Activated naive CD4-positive, alpha-beta T cell treated with anti-CD3 and anti-CD28 coated beads, Interleukin-2, amount 50 U/mL, for 72 hours (primary cell): Measurements from ENCODE around the gene TRIM52. TPM values are rescaled to one million over a fixed set of nuclear protein-coding genes. Genes with fewer than 3 reads are reported as not detected.
"Not testable (repeated sequence)": the region's sequence is repeated elsewhere in the genome, so short reads cannot be mapped to it uniquely, and the experiment has no call there.

Experiments
- ATAC-seq, 2 donors: fragments of 150-1000 bp; cut with Tn5 transposase; 2 replicates each; pipeline ENCODE4 v1.10.0; 2021; ENCODE audit warnings: mild to moderate bottlenecking in 2 of 2, moderate library complexity in 2 of 2
- DNase-seq, 2 donors: peaks; one replicate each; pipeline ENCODE4 v3.0.0; 2021 to 2022; ENCODE audit warnings: low spot score in 2 of 2
- H3K27ac Mint-ChIP-seq, 2 donors: one replicate each; pipeline ENCODE4 v1.8.0; 2022; ENCODE audit warnings: mild to moderate bottlenecking in 2 of 2, mixed read lengths in 2 of 2
- H3K36me3 Mint-ChIP-seq, 2 donors: one replicate each; pipeline ENCODE4 v1.8.0; 2022; ENCODE audit warnings: mixed read lengths in 2 of 2
- H3K9me3 Mint-ChIP-seq, 2 donors: one replicate each; pipeline ENCODE4 v1.8.0; 2022; ENCODE audit warnings: mixed read lengths in 2 of 2
- total RNA-seq, 2 donors: library from RNA; stranded (reverse); gene quantifications; one replicate each; pipeline ENCODE4 v1.2.3, GENCODE V29; 2022

The TRIM52 gene
- total RNA-seq, 2 donors from 2014 or later: 9.3 to 15.6 TPM

GRCh38 chr5:181223729-181224389, 37.1 kb downstream of the TRIM52 start:
- H3K9me3 Mint-ChIP-seq: no peaks in the 10 kb centered on the region
- DNase-seq (peak in 1 of 2 donors; percentile 71), ATAC-seq (peak; percentile 8 to 23)
- H3K36me3 Mint-ChIP-seq: peaks cover 15 to 16% of the 10 kb centered on the region in 2 donors
- peak overlapping the region; percentile 98 to 99 for H3K27ac Mint-ChIP-seq

GRCh38 chr5:181223058-181223728, 37.8 kb downstream of the TRIM52 start, which contains the start of gene TRIM41:
Gene TRIM41, plus strand, starts transcription at chr5:181223281. Its CDS starts 719 bp downstream, at chr5:181224000.
- no peaks in the 10 kb centered on the region for H3K9me3 Mint-ChIP-seq
- peak within 1 kb of the TSS; percentile 98 to 99 for H3K27ac Mint-ChIP-seq
- ATAC-seq (peak; percentile 65 to 72), DNase-seq (peak; percentile 95 to 96)
- H3K36me3 Mint-ChIP-seq: peaks cover 15 to 16% of the 10 kb centered on the region in 2 donors

DNA sequence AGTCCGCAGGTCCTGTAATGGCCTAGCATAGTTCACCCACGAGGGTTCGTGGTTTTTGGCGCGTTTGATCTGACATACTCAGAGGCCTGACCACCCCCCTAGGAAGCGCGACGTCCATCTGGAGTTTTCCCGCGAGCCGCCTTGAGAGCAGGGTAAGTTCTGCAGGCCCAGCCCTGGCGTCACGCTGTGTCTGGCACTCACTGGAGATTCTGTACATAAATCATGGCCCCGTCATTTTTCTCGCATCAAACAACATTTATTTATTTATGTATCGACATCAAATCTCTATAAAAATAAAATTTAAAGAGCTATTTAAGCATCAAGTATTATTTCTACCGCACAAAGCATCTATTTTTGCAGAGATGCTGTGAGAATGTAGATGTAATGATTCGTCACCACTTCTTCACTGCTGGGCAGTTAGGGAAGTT, 38.3 kb downstream of the TRIM52 start:
- ATAC-seq (peak in 1 of 2 donors; percentile 7), DNase-seq (no peak)
- no peaks in the 10 kb centered on the region for H3K9me3 Mint-ChIP-seq
- peak overlapping the region; percentile 98 to 99 for H3K27ac Mint-ChIP-seq
- peaks cover 15 to 16% of the 10 kb centered on the region in 2 donors for H3K36me3 Mint-ChIP-seq

- ATAC-seq: peak; percentile 41 to 51
- H3K27ac Mint-ChIP-seq: peak overlapping the region; percentile 98 to 99
- peak; percentile 96 to 97 for DNase-seq
- no peaks in the 10 kb centered on the region for H3K9me3 Mint-ChIP-seq
- H3K36me3 Mint-ChIP-seq: peaks cover 15 to 16% of the 10 kb centered on the region in 2 donors
Measured at GRCh38 chr5:181221792-181222629, 38.9 kb downstream of the TRIM52 start.

DNA sequence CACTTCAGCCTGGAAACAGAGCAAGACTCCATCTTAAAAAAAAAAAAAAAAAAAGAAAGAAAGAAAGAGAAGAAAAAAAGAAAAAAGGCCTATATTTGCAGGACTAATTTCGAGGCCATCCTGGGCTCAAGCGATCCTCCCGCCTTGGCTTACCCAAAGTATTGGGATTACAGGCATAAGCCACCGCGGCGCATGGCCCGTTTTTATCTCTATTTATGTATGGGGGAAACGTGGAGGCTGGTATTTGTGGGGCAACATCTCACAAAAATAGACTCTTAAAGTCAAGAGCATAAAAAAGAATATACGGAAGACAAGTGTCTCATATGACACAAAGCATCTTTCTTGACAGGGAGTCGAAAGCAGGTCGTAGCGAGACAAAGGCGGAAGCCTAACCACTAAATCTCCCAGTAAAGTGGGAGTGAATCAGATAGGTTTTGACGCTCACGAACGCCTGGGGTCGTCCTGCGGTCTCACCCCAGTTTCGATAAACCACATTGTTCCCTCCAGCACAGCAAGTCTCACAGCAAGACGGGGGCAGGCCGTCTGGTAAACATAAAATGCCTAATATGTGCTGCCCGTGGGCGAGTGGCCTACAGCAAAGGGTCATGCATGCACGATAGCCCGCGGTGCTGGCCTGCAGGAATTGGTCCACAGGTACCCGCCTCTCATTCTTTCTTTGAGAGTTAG, 39.7 kb downstream of the TRIM52 start:
- no peaks in the 10 kb centered on the region for H3K9me3 Mint-ChIP-seq
- peaks cover 15 to 16% of the 10 kb centered on the region in 2 donors for H3K36me3 Mint-ChIP-seq
- peak overlapping the region; percentile 98 to 99 for H3K27ac Mint-ChIP-seq
- DNase-seq: peak; percentile 40 to 70
- ATAC-seq: peak in 1 of 2 donors; percentile 0

- no peak for DNase-seq
- ATAC-seq: no peak
- Mint-ChIP-seq H3K9me3 (no peaks in the 10 kb centered on the region), H3K27ac (peak overlapping the region in 1 of 2 donors; percentile 80), H3K36me3 (peaks cover 15 to 16% of the 10 kb centered on the region in 2 donors)
Measured at GRCh38 chr5:181220178-181220515, 40.8 kb downstream of the TRIM52 start.

- DNase-seq: no peak
- H3K36me3 Mint-ChIP-seq: peaks cover 13 to 14% of the 10 kb centered on the region in 2 donors
- peak overlapping the region in 1 of 2 donors; percentile 80 for H3K27ac Mint-ChIP-seq
- ATAC-seq: no peak
- H3K9me3 Mint-ChIP-seq: no peaks in the 10 kb centered on the region
Measured at GRCh38 chr5:181219262-181220177, 41.4 kb downstream of the TRIM52 start.

DNA sequence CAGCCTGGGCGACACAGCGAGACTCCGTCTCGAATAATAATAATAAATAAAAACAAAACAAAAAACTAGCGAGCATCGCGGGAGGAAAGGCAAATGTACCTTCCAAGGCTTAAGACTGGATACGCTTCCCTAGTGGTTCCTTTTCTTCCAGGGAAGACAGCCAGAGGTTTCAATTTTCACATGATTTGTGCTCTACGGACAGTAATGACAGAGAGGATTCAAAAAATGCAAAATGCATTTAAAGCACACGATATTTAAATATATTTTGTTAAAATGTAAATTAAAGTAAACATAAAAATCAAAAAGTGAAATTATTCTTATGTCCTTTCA, 42.2 kb downstream of the TRIM52 start:
- peak overlapping the region; percentile 95 to 97 for H3K27ac Mint-ChIP-seq
- H3K36me3 Mint-ChIP-seq: peaks cover 5 to 7% of the 10 kb centered on the region in 2 donors
- H3K9me3 Mint-ChIP-seq: no peaks in the 10 kb centered on the region

GRCh38 chr5:181217803-181218062, 43.2 kb downstream of the TRIM52 start:
- Mint-ChIP-seq H3K36me3 (no peaks in the 10 kb centered on the region), H3K9me3 (no peaks in the 10 kb centered on the region), H3K27ac (peak overlapping the region; percentile 95 to 97)
- ATAC-seq (peak; percentile 13 to 21), DNase-seq (peak in 1 of 2 donors; percentile 68)

More for the DNA sequence above, 42.2 kb downstream of the TRIM52 start:
- DNase-seq (no peak), ATAC-seq (no peak)

DNA sequence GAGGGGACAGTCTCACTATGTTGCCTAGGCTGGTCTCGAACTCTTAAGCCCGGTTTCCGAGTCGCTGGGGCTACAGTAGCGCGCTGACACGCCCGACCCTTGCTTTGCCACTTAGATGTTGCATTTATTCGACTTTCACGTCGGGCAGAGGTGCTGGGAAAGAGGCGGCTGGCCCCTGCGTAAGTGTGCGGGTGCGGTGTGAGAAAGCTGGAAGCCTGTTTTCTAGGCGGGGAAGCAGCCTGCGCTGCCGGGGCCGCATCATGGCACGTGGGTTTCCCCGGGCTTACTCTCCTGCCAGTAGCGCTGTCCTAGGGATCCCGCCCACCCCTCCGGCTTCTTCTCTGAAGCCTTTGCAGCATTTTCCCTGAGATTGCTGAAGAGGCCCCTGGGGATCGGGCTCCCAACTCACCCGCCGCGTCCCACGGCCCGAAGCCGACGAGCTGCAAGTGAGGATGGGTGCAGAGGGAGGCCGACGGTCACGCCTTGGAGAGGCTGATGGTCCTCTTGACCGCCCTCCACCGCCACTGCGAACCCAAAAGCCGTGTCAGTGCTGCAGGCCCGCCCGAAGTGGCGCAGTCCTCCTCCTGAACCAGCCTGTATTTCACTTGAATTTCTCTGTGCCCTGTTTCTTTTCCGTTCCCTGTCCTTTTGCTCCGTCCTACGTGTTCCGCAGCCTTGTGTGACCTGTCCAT, 43.7 kb downstream of the TRIM52 start:
- no peaks in the 10 kb centered on the region for H3K9me3 Mint-ChIP-seq
- peak overlapping the region; percentile 95 to 97 for H3K27ac Mint-ChIP-seq
- H3K36me3 Mint-ChIP-seq: no peaks in the 10 kb centered on the region
- DNase-seq: peak; percentile 62 to 68
- peak; percentile 23 to 30 for ATAC-seq

GRCh38 chr5:181215997-181216989, 44.6 kb downstream of the TRIM52 start:
- no peaks in the 10 kb centered on the region for H3K9me3 Mint-ChIP-seq
- peak overlapping the region; percentile 66 to 92 for H3K27ac Mint-ChIP-seq
- peak; percentile 51 to 62 for ATAC-seq
- H3K36me3 Mint-ChIP-seq: no peaks in the 10 kb centered on the region
- peak; percentile 58 to 69 for DNase-seq

DNA sequence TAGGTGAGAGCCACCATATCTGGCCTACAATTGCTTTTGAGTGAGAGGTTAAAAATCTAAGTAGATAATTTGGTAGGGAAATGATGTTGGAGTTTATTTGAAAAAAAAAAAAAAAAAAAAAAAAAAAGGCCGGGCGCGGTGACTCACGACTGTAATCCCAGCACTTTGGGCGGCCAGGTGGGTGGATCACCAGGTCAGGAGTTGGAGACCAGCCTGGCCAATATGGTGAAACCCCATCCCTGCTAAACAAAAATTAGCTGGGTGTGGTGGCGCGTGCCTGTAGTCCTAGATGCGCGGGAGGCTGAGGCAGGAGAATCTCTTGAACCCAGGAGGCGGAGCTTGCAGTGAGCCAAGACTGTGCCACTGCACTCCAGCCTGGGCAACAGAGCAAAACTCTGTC, 46.7 kb downstream of the TRIM52 start:
- not testable (repeated sequence) for ATAC-seq

GRCh38 chr5:181212934-181213333, 48.0 kb downstream of the TRIM52 start:
- H3K9me3 Mint-ChIP-seq: no peaks in the 10 kb centered on the region
- H3K36me3 Mint-ChIP-seq: no peaks in the 10 kb centered on the region
- DNase-seq (no peak), ATAC-seq (no peak)
- no peak overlapping the region for H3K27ac Mint-ChIP-seq

More for the DNA sequence above, 46.7 kb downstream of the TRIM52 start:
- H3K27ac Mint-ChIP-seq, H3K36me3 Mint-ChIP-seq, H3K9me3 Mint-ChIP-seq, DNase-seq: not testable (repeated sequence)

DNA sequence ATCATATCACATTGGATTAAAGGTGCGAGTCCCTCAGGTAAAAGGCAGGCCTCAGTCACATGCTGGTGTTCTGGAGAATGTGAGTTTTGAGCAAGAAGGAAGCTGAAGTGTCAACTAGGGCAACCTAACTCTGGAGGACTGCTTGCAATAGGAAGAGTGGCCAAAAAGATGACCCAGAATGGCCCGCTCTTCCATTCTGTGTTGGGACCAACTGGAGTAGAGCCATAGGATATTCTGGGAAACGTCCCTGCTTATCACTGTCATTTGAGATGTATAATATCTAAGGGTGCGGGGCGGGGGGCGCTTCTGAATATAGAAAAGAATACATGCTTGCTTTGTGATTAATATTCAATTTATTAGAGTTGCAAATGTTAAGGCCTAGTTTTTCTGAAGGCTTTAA, 48.9 kb downstream of the TRIM52 start:
- Mint-ChIP-seq H3K36me3 (no peaks in the 10 kb centered on the region), H3K9me3 (no peaks in the 10 kb centered on the region), H3K27ac (no peak overlapping the region)
- ATAC-seq (no peak), DNase-seq (no peak)
